ENCODE data around the gene HEATR3.

HEATR3 gene

GRCh38 chr16:50081428-50082018 is 15.8 kb downstream of the HEATR3 start:
- DNase-seq (ENCODE audit: low spot score) = no peak
- no peaks in the 10 kb centered on the region for H3K4me1 ChIP-seq (ENCODE audit: insufficient read depth, poor library complexity, severe bottlenecking)
- H3K27me3 ChIP-seq (ENCODE audit: insufficient read depth, poor library complexity, severe bottlenecking) = no peaks in the 10 kb centered on the region
- no peak overlapping the region for H3K27ac ChIP-seq (ENCODE audit: poor library complexity, severe bottlenecking)
- TF ChIP-seq CTCF (IDR thresholded peaks at IDR 0.05; ENCODE audit: poor library complexity, severe bottlenecking) = no peak
- H3K36me3 ChIP-seq (ENCODE audit: low read depth) = peaks cover 87% of the 10 kb centered on the region
- H3K9me3 ChIP-seq (ENCODE audit: severe bottlenecking) = no peaks in the 10 kb centered on the region
- no peak overlapping the region for H3K4me3 ChIP-seq (ENCODE audit: severe bottlenecking)
- no peak for ATAC-seq (ENCODE audit: low read depth)

GRCh38 chr16:50083996-50084395 is 18.2 kb downstream of the HEATR3 start:
- Histone ChIP-seq H3K36me3 (ENCODE audit: low read depth) (peaks cover 85% of the 10 kb centered on the region), H3K4me1 (ENCODE audit: insufficient read depth, poor library complexity, severe bottlenecking) (peaks cover 5% of the 10 kb centered on the region), H3K9me3 (ENCODE audit: severe bottlenecking) (no peaks in the 10 kb centered on the region), H3K27ac (ENCODE audit: poor library complexity, severe bottlenecking) (no peak overlapping the region), H3K4me3 (ENCODE audit: severe bottlenecking) (no peak overlapping the region), H3K27me3 (ENCODE audit: insufficient read depth, poor library complexity, severe bottlenecking) (no peaks in the 10 kb centered on the region)
- no peak for DNase-seq (ENCODE audit: low spot score)
- no peak for TF ChIP-seq CTCF (IDR thresholded peaks at IDR 0.05; ENCODE audit: poor library complexity, severe bottlenecking)
- no peak for ATAC-seq (ENCODE audit: low read depth)

- no peak for ATAC-seq (ENCODE audit: low read depth)
- peaks cover 5% of the 10 kb centered on the region for H3K4me1 ChIP-seq (ENCODE audit: insufficient read depth, poor library complexity, severe bottlenecking)
- H3K36me3 ChIP-seq (ENCODE audit: low read depth) = peaks cover 82% of the 10 kb centered on the region
- no peak for DNase-seq (ENCODE audit: low spot score)
- no peaks in the 10 kb centered on the region for H3K27me3 ChIP-seq (ENCODE audit: insufficient read depth, poor library complexity, severe bottlenecking)
- TF ChIP-seq CTCF (IDR thresholded peaks at IDR 0.05; ENCODE audit: poor library complexity, severe bottlenecking) = no peak
- no peak overlapping the region for H3K27ac ChIP-seq (ENCODE audit: poor library complexity, severe bottlenecking)
- no peak overlapping the region for H3K4me3 ChIP-seq (ENCODE audit: severe bottlenecking)
- H3K9me3 ChIP-seq (ENCODE audit: severe bottlenecking) = no peaks in the 10 kb centered on the region
Measured at GRCh38 chr16:50086176-50086575, 20.4 kb downstream of the HEATR3 start.

GRCh38 chr16:50088302-50088701 is 22.5 kb downstream of the HEATR3 start:
- Histone ChIP-seq H3K27me3 (ENCODE audit: insufficient read depth, poor library complexity, severe bottlenecking) (no peaks in the 10 kb centered on the region), H3K9me3 (ENCODE audit: severe bottlenecking) (no peaks in the 10 kb centered on the region), H3K36me3 (ENCODE audit: low read depth) (peaks cover 76% of the 10 kb centered on the region), H3K4me1 (ENCODE audit: insufficient read depth, poor library complexity, severe bottlenecking) (peaks cover 5% of the 10 kb centered on the region), H3K4me3 (ENCODE audit: severe bottlenecking) (no peak overlapping the region), H3K27ac (ENCODE audit: poor library complexity, severe bottlenecking) (no peak overlapping the region)
- no peak for DNase-seq (ENCODE audit: low spot score)
- ATAC-seq (ENCODE audit: low read depth) = peak; percentile 86
- no peak for TF ChIP-seq CTCF (IDR thresholded peaks at IDR 0.05; ENCODE audit: poor library complexity, severe bottlenecking)

GRCh38 chr16:50092891-50093290 is 27.1 kb downstream of the HEATR3 start:
- Histone ChIP-seq H3K4me1 (ENCODE audit: insufficient read depth, poor library complexity, severe bottlenecking) (peaks cover 5% of the 10 kb centered on the region), H3K27ac (ENCODE audit: poor library complexity, severe bottlenecking) (no peak overlapping the region), H3K4me3 (ENCODE audit: severe bottlenecking) (no peak overlapping the region), H3K27me3 (ENCODE audit: insufficient read depth, poor library complexity, severe bottlenecking) (no peaks in the 10 kb centered on the region), H3K9me3 (ENCODE audit: severe bottlenecking) (no peaks in the 10 kb centered on the region), H3K36me3 (ENCODE audit: low read depth) (peaks cover 57% of the 10 kb centered on the region)
- DNase-seq (ENCODE audit: low spot score) (no peak), ATAC-seq (ENCODE audit: low read depth) (no peak)
- TF ChIP-seq CTCF (IDR thresholded peaks at IDR 0.05; ENCODE audit: poor library complexity, severe bottlenecking) = no peak
